GM12878 (cell line): Measurements from ENCODE around the gene RASGRF2. TPM values are rescaled to one million over a fixed set of nuclear protein-coding genes. Genes with fewer than 3 reads are reported as not detected.

Source experiments
- ATAC-seq: fragments of 200-7000 bp; cut with Tn5 transposase; 3 replicates; pipeline ENCODE4 v1.9.1; 2020; ENCODE audit warnings: mild to moderate bottlenecking, moderate library complexity
- BruUV-seq: library from RNA; stranded (reverse); fragments of 400-500 nt; replicated peaks from 2 replicates; lab custom pipeline; 2021; lab: Mats Ljungman, UMichigan
- CTCF ChIA-PET: fragments of 300-600 bp; sonication (Branson Sonifier 250); formaldehyde crosslinking; extraction: SDS; loops from one replicate; lab custom pipeline; 2021; ENCODE audit warnings: inconsistent platforms; lab: Yijun Ruan, JAX
- POLR2A ChIA-PET: fragments of 350-600 bp; formaldehyde crosslinking; extraction: SDS; loops from one replicate; lab custom pipeline; 2021; ENCODE audit warnings: inconsistent platforms; lab: Charles Lee
- RAD21 ChIA-PET: fragments of 300-600 bp; sonication (Branson Sonifier 250); formaldehyde crosslinking; loops from one replicate; lab custom pipeline; 2023; ENCODE audit warnings: antibody characterized with exemption; ENCODE audit not compliant: unreplicated experiment; lab: Charles Lee
- SMC1A ChIA-PET: fragments of 300-600 bp; sonication (Branson Sonifier 250); formaldehyde crosslinking; loops from one replicate; lab custom pipeline; 2023; ENCODE audit not compliant: unreplicated experiment, uncharacterized antibody; lab: Charles Lee
- DNase-seq: peaks from one replicate; pipeline ENCODE4 v3.0.0-alpha.2; 2011; ENCODE audit warnings: low read depth, low spot score
- FAIRE-seq: peaks from 3 replicates; lab custom pipeline; 2011; peaks lifted over from hg19 to GRCh38; lab: Jason Lieb, UNC
- H2AFZ ChIP-seq: 2 replicates; pipeline ENCODE4 v1.6.0; 2011; ENCODE audit warnings: low read depth, low read length, control low read depth; ENCODE audit not compliant: control insufficient read depth
- H3K27ac ChIP-seq: 2 replicates; pipeline ENCODE4 v1.5.1; 2011; ENCODE audit warnings: control low read depth; ENCODE audit not compliant: control insufficient read depth, insufficient read depth
- H3K27me3 ChIP-seq, 2 experiments: replicated peaks in 1 of 2; 2 replicates each; pipeline versions ENCODE4 v1.6.0 to v1.6.1; 2011; ENCODE audit warnings: low read length in 1 of 2; ENCODE audit not compliant: control insufficient read depth in 2 of 2, insufficient read depth in 2 of 2
- H3K36me3 ChIP-seq, 2 experiments: 2 replicates each; pipeline ENCODE4 v1.5.1; 2011; ENCODE audit warnings: low read length in 1 of 2; ENCODE audit not compliant: control insufficient read depth in 2 of 2, insufficient read depth in 2 of 2
- H3K4me1 ChIP-seq: 2 replicates; pipeline ENCODE4 v1.6.1; 2011; ENCODE audit warnings: mild to moderate bottlenecking, low read length, moderate library complexity, mixed read lengths; ENCODE audit not compliant: control insufficient read depth, insufficient read depth
- H3K4me2 ChIP-seq: 2 replicates; pipeline ENCODE4 v1.6.0; 2011; ENCODE audit warnings: control low read depth; ENCODE audit not compliant: control insufficient read depth, insufficient read depth
- H3K4me3 ChIP-seq: fragments of 200-600 bp; sonication (generic); 2 replicates; pipeline ENCODE4 v1.5.1; 2016
- H3K79me2 ChIP-seq: 2 replicates; pipeline ENCODE4 v1.6.0; 2011; ENCODE audit warnings: low read length; ENCODE audit not compliant: control insufficient read depth, insufficient read depth
- H3K9ac ChIP-seq: 2 replicates; pipeline ENCODE4 v1.8.0; 2011; ENCODE audit warnings: low read length, control low read depth, mixed read lengths; ENCODE audit not compliant: control insufficient read depth, insufficient read depth
- H3K9me3 ChIP-seq: replicated peaks from 3 replicates; pipeline ENCODE4 v1.5.1; 2011; ENCODE audit warnings: mild to moderate bottlenecking, low read length; ENCODE audit not compliant: control insufficient read depth, insufficient read depth
- H4K20me1 ChIP-seq: 2 replicates; pipeline ENCODE4 v1.6.0; 2011; ENCODE audit not compliant: control insufficient read depth, insufficient read depth
- BMI1 ChIP-seq: fragments of 450-650 bp; IDR thresholded peaks from 2 replicates; pipeline ENCODE4 v1.6.1; 2016; ENCODE audit warnings: mild to moderate bottlenecking, moderate library complexity, borderline replicate concordance
- CHD2 ChIP-seq: IDR thresholded peaks from 2 replicates; pipeline ENCODE4 v1.6.1; 2011; ENCODE audit warnings: low read depth, low read length, improper control_type of control experiment, borderline replicate concordance
- EP300 ChIP-seq, 2 experiments: fragments of 150-350 bp in 1 of 2; IDR thresholded peaks; 2 replicates each; pipeline ENCODE4 v1.6.1; 2011 to 2012; ENCODE audit warnings: low read depth in 2 of 2, low read length in 2 of 2, borderline replicate concordance in 1 of 2, improper control_type of control experiment in 1 of 2, inconsistent platforms in 1 of 2; ENCODE audit not compliant: control insufficient read depth in 1 of 2
- ETV6 ChIP-seq, 2 experiments: fragments of 450-650 bp in 1 of 2; IDR thresholded peaks in 1 of 2; conservative IDR thresholded peaks in 1 of 2; 2 replicates each; pipeline ENCODE4 v1.6.1; 2014; ENCODE audit warnings: antibody characterized with exemption in 1 of 2, borderline replicate concordance in 1 of 2, low read depth in 1 of 2, mild to moderate bottlenecking in 1 of 2, moderate library complexity in 1 of 2
- GATAD2B ChIP-seq: fragments of 450-650 bp; conservative IDR thresholded peaks from 2 replicates; pipeline ENCODE4 v1.6.1; 2017; ENCODE audit warnings: low read depth, mild to moderate bottlenecking, moderate library complexity
- KDM1A ChIP-seq: fragments of 200-600 bp; sonication (generic); IDR thresholded peaks from 2 replicates; pipeline ENCODE4 v1.6.1; 2016; ENCODE audit warnings: borderline replicate concordance
- MEF2B ChIP-seq: fragments of 450-650 bp; IDR thresholded peaks from 2 replicates; pipeline ENCODE4 v1.6.1; 2018; ENCODE audit warnings: mild to moderate bottlenecking, moderate library complexity; ENCODE audit not compliant: partially characterized antibody, poor library complexity, severe bottlenecking
- MYB ChIP-seq: fragments of 150-350 bp; IDR thresholded peaks from 2 replicates; pipeline ENCODE4 v1.6.1; 2014; ENCODE audit warnings: mild to moderate bottlenecking, low read depth, low read length, borderline replicate concordance
- NBN ChIP-seq: fragments of 450-650 bp; IDR thresholded peaks from 2 replicates; pipeline ENCODE4 v1.6.1; 2016
- NR2C2 ChIP-seq: IDR thresholded peaks from 2 replicates; pipeline ENCODE4 v1.6.1; 2011; ENCODE audit warnings: borderline replicate concordance, low read depth; ENCODE audit not compliant: control insufficient read depth, insufficient read length
- NR2F1 ChIP-seq: fragments of 450-650 bp; conservative IDR thresholded peaks from 2 replicates; pipeline ENCODE4 v1.6.1; 2017; ENCODE audit warnings: mild to moderate bottlenecking
- PAX8 ChIP-seq: fragments of 450-650 bp; IDR thresholded peaks from 2 replicates; pipeline ENCODE4 v1.6.1; 2017; ENCODE audit warnings: mild to moderate bottlenecking, moderate library complexity
- POU2F2 ChIP-seq: IDR thresholded peaks from 3 replicates; pipeline ENCODE4 v1.6.1; 2011; ENCODE audit warnings: low read depth, mild to moderate bottlenecking, low read length, borderline replicate concordance
- RELA ChIP-seq: fragments of 450-650 bp; IDR thresholded peaks from 2 replicates; pipeline ENCODE4 v1.8.0; 2014; ENCODE audit warnings: borderline replicate concordance; ENCODE audit not compliant: partially characterized antibody
- SREBF1 ChIP-seq: IDR thresholded peaks from 2 replicates; pipeline ENCODE4 v1.6.1; 2012; ENCODE audit warnings: mild to moderate bottlenecking, low read length
- SREBF2 ChIP-seq: IDR thresholded peaks from 2 replicates; pipeline ENCODE4 v1.6.1; 2012; ENCODE audit warnings: mild to moderate bottlenecking, low read length
- WGBS: methylation state at CpG from one replicate; pipeline ENCODE4 v1.1.6; 2016; ENCODE audit warnings: low lambda C conversion rate; ENCODE audit not compliant: insufficient replicate concordance, insufficient coverage; ENCODE audit errors: missing lambda C conversion rate; 5-methylcytosine and 5-hydroxymethylcytosine counted together
- in situ Hi-C: fragments of 300-500 bp; cut with MboI; formaldehyde crosslinking; loops from 9 replicates; pipeline ENCODE4 v1.14.3; 2018; ENCODE audit warnings: mixed read lengths
- intact Hi-C: fragments of 100-400 bp; cut with micrococcal nuclease; formaldehyde crosslinking; loops from one replicate; pipeline ENCODE4 v1.14.2; 2022; ENCODE audit not compliant: unreplicated experiment
- polyA plus RNA-seq, 11 experiments: library from polyadenylated mRNA; depleted of rRNA in 4 of 11; unstranded in 6 of 11; stranded (reverse) in 5 of 11; fragments of >200 nt; fragmentation: Nextera tagmentation in 4 of 11; fragmentation: Illumina TruSeq in 1 of 11; extraction: Ambion mirVana in 4 of 11; extraction: Trizol in 1 of 11; gene quantifications; 1 replicate in 1 of 11; 2 replicates in 10 of 11; pipeline versions ENCODE4 v1.2.1 to v1.2.3, GENCODE V29; 2011 to 2016; ENCODE audit warnings: inconsistent platforms in 2 of 11, missing spikeins in 2 of 11, low read depth in 1 of 11
- total RNA-seq, 4 experiments: library from RNA; depleted of rRNA in 3 of 4; stranded (reverse); fragments of >200 nt in 3 of 4; fragmentation: Illumina TruSeq in 1 of 4; extraction: Trizol in 1 of 4; gene quantifications; 2 replicates each; pipeline versions ENCODE4 v1.2.1 to v1.2.3, GENCODE V29; 2013 to 2021

RASGRF2 gene
- total and polyA plus RNA-seq, 10 of the 15 experiments (the other 5 are each of a cell fraction or from before 2014, with no cell fraction given): 0.05 to 0.24 (median 0.07) TPM

DNA sequence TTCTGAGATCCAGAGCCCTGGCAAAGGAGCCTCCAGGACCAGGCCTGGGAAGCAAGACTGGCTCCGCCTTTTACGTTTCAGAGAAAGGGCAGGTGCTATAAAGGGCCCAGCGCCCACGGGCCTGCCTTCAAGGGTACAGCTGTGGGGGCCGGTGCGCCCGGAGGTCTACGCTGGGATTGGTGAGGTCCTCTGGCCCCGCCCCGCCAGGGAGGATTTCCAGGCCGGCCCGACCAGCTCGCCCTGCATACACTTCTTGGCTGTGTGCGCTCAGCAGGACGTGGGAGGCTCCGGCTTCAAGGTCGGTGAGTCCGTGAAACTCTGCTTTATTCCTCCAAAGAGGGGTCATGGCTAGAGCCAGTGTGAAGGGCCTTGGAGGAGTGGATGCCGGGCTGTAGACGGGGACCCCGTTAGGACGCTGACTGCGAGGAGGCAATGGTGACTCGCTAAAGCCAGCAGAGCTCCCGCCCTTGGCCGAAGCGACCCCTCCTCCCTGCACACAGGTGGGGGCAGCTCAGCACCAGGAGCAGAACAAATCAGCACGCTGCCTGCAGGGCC lies 273.0 kb downstream of the RASGRF2 start, which contains the start of gene CKMT2 (continued):
- TF ChIP-seq NR2C2 (no peak), NR2F1 (no peak), MYB (no peak)
- TF ChIP-seq, all 136 proteins: peak for 0

DNA sequence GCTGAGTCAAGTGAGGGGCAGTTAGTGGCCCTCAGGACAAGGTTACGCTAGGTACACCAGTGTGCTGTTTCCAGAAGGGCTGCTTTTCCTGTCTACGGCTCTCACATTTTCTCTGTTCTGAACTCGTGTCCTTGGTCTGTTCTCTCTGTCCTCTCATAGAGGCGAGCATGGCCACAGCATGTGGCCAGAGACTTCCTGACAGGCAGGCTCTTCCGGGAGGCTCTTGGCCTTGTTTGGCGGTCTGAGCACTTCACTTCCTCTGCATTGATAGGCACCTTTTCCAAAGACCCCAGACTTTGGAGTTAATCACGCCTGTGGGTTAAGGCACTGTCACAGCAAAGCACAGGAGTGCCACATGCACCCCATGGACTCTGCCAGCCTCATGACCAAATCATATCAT lies 274.1 kb downstream of the RASGRF2 start:
- CTCF ChIA-PET: no interaction called here
- no peak for TF ChIP-seq CHD2
- in situ Hi-C loops: no loop called here

DNA sequence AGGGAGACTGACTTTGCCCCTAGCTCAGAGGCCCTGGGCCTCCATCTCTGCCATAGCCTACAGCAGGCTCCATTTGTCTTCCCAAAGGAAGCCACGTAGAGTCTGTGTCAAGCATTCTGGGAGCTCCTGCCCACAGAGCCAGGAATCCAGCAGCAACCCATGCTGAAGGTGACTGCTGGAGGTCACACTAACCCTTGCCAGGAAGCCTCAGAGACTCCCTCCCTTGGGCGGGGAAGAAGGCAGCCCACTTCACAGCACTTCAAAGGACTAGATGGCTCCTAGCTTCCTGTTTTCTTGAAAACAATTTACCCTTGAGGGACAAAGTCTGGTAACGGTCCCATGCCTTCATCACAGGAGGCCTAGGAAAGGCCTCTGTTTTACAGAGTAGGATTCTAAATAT lies 274.6 kb downstream of the RASGRF2 start:
- no peak for FAIRE-seq
- Histone ChIP-seq H3K4me1 (no peaks in the 10 kb centered on the region), H3K27ac (no peak overlapping the region), H3K9ac (no peak overlapping the region), H2AFZ (no peak overlapping the region), H4K20me1 (no peaks in the 10 kb centered on the region), H3K4me3 (no peak overlapping the region), H3K79me2 (no peaks in the 10 kb centered on the region), H3K36me3 (no peaks in the 10 kb centered on the region), H3K27me3 (no peaks in the 10 kb centered on the region), H3K4me2 (no peak overlapping the region), H3K9me3 (no peaks in the 10 kb centered on the region)
- ChIA-PET RAD21 (no interaction called here), POLR2A (interaction anchor here (0.6 kb wide), 1 partner anchor 53 kb away, joined by 3 read pairs; no protein-coding TSS in a partner anchor), CTCF (no interaction called here), SMC1A (interaction anchor here (1.1 kb wide), 1 partner anchor 10 kb away, joined by 4 read pairs; no protein-coding TSS in a partner anchor)
- DNase-seq: no peak
- intact Hi-C loops: no loop called here
- in situ Hi-C loops: no loop called here
- no TSS peak for BruUV-seq
- ATAC-seq: no peak
- 54% methylated on average over 3 of the region's 3 CpGs for WGBS
- TF ChIP-seq SREBF2 (no peak), MEF2B (no peak), GATAD2B (no peak), MYB (no peak), POU2F2 (no peak), PAX8 (no peak), RELA (no peak), NBN (no peak), ETV6 (conservative IDR thresholded peaks at IDR 0.05 in 1 of 2, IDR thresholded peaks at IDR 0.05 in 1 of 2; ENCODE audit: borderline replicate concordance in 1 of 2, low read depth in 1 of 2) (no peak), BMI1 (no peak), SREBF1 (no peak), KDM1A (no peak), EP300 (IDR thresholded peaks at IDR 0.05; ENCODE audit: borderline replicate concordance in 1 of 2, control insufficient read depth in 1 of 2, low read depth in 2 of 2, low read length in 2 of 2) (no peak)

More for the DNA sequence above, 274.1 kb downstream of the RASGRF2 start:
- Histone ChIP-seq H3K36me3 (no peaks in the 10 kb centered on the region), H3K79me2 (no peaks in the 10 kb centered on the region), H3K4me2 (no peak overlapping the region), H2AFZ (no peak overlapping the region), H3K27ac (no peak overlapping the region), H3K4me1 (no peaks in the 10 kb centered on the region), H3K27me3 (no peaks in the 10 kb centered on the region), H3K9ac (no peak overlapping the region), H3K9me3 (no peaks in the 10 kb centered on the region), H4K20me1 (no peaks in the 10 kb centered on the region), H3K4me3 (no peak overlapping the region)
- ATAC-seq (no peak), FAIRE-seq (no peak), DNase-seq (no peak)
- ChIA-PET POLR2A (interaction anchor here (0.6 kb wide), 1 partner anchor 53 kb away, joined by 3 read pairs; no protein-coding TSS in a partner anchor), RAD21 (no interaction called here), SMC1A (interaction anchor here (1.1 kb wide), 1 partner anchor 9 kb away, joined by 4 read pairs; no protein-coding TSS in a partner anchor)
- intact Hi-C loops: no loop called here
- WGBS: 80% methylated on average over 7 of the region's 7 CpGs
- BruUV-seq: no TSS peak
